ENCODE data around the gene TMEM108.

DNA sequence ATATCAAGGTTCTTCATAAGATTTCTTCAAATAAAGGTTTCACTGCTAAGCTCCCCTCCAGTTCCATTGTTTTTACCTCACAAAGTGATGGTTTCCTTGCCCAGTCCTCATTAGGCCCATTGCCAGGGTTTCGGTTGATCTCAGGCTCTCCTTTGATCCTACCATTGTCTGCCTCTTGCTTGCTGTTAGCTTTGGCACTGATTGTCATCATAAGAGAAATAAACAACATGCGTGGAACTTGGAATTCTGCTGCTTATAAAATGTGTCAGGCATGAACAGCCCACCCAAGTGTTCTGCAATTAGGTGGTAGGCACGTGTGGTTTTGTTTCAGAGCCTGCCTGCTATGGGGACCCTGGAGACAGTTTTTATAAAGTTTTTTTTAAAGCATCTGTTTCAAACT, 254.1 kb downstream of the TMEM108 start:
- TF ChIP-seq POLR2A (IDR thresholded peaks at IDR 0.05; ENCODE audit: low read depth, low read length) (no peak), TAF1 (IDR thresholded peaks at IDR 0.05; ENCODE audit: low read depth, low read length) (no peak), POLR2AphosphoS5 (IDR thresholded peaks at IDR 0.05; ENCODE audit: low read depth, low read length) (no peak), SPI1 (IDR thresholded peaks at IDR 0.05; ENCODE audit: low read depth, low read length) (no peak)
